HepG2 (cell line): ENCODE results near the gene ATP11A. TPM values are rescaled to one million over a fixed set of nuclear protein-coding genes. Genes with fewer than 3 reads are reported as not detected.

Source experiments
- ATAC-seq: fragments of 200-7000 bp; cut with Tn5 transposase; 3 replicates; pipeline ENCODE4 v1.9.1; 2020; ENCODE audit warnings: mild to moderate bottlenecking, moderate library complexity
- BruUV-seq: library from RNA; stranded (reverse); fragments of 400-500 nt; replicated peaks from 2 replicates; lab custom pipeline; 2021; lab: Mats Ljungman, UMichigan
- CTCF ChIA-PET: fragments of 300-600 bp; formaldehyde crosslinking; extraction: SDS; loops from one replicate; lab custom pipeline; 2021; ENCODE audit warnings: low total read pairs, inconsistent platforms, low intra/inter-chr PET ratio; lab: Yijun Ruan, JAX
- POLR2A ChIA-PET: fragments of 350-600 bp; sonication (Branson Sonifier 250); formaldehyde crosslinking; loops from one replicate; lab custom pipeline; 2020; ENCODE audit warnings: antibody characterized with exemption, inconsistent platforms; lab: Yijun Ruan, JAX
- DNase-seq: peaks from one replicate; pipeline ENCODE4 v3.0.0-alpha.2; 2015; ENCODE audit warnings: low spot score
- FAIRE-seq: peaks from 3 replicates; lab custom pipeline; 2011; peaks lifted over from hg19 to GRCh38; lab: Jason Lieb, UNC
- H2AFZ ChIP-seq: one replicate; pipeline ENCODE4 v1.6.1; 2011; ENCODE audit warnings: low read length, inconsistent platforms
- H3K27ac ChIP-seq: fragments of 300-600 bp; 3 replicates; pipeline ENCODE4 v1.8.0; 2011; ENCODE audit warnings: mixed run types, mild to moderate bottlenecking, mixed read lengths, low read length, inconsistent platforms; ENCODE audit not compliant: insufficient read depth; ENCODE audit errors: extremely low read length
- H3K27me3 ChIP-seq, 2 experiments: fragments of 200-600 bp in 1 of 2; 2 replicates in 1 of 2; 3 replicates in 1 of 2; pipeline versions ENCODE4 v1.6.0 to v1.8.0; 2011; ENCODE audit warnings: low read length in 2 of 2, mild to moderate bottlenecking in 2 of 2, moderate library complexity in 2 of 2, inconsistent platforms in 1 of 2; ENCODE audit not compliant: insufficient read depth in 2 of 2, control insufficient read depth in 1 of 2
- H3K36me3 ChIP-seq, 2 experiments: fragments of 200-600 bp in 1 of 2; replicated peaks in 1 of 2; 2 replicates in 1 of 2; 3 replicates in 1 of 2; pipeline versions ENCODE4 v1.5.1 to v1.8.0; 2011; ENCODE audit warnings: low read length in 2 of 2, inconsistent platforms in 1 of 2; ENCODE audit not compliant: insufficient read depth in 2 of 2, control insufficient read depth in 1 of 2
- H3K4me1 ChIP-seq: 2 replicates; pipeline ENCODE4 v1.5.1; 2012; ENCODE audit warnings: low read length, inconsistent platforms; ENCODE audit not compliant: insufficient read depth
- H3K4me2 ChIP-seq: 2 replicates; pipeline ENCODE4 v1.6.0; 2011; ENCODE audit warnings: low read depth, low read length, inconsistent platforms
- H3K4me3 ChIP-seq, 3 experiments: fragments of 200-600 bp in 1 of 3; sonication (generic), shearing (Covaris generic) in 1 of 3; replicated peaks in 1 of 3; 2 replicates each; pipeline ENCODE4 v1.5.1; 2011 to 2016; ENCODE audit warnings: low read length in 3 of 3, inconsistent platforms in 2 of 3, low read depth in 2 of 3, mild to moderate bottlenecking in 2 of 3, control low read depth in 1 of 3, mixed read lengths in 1 of 3; ENCODE audit not compliant: insufficient read depth in 1 of 3
- H3K79me2 ChIP-seq: one replicate; pipeline ENCODE4 v1.6.1; 2011; ENCODE audit warnings: low read length, inconsistent platforms; ENCODE audit not compliant: insufficient read depth
- H3K9ac ChIP-seq: 2 replicates; pipeline ENCODE4 v1.6.0; 2011; ENCODE audit warnings: mild to moderate bottlenecking, low read depth, low read length, inconsistent platforms; ENCODE audit not compliant: insufficient read depth
- H3K9me3 ChIP-seq: 2 replicates; pipeline ENCODE4 v1.5.1; 2012; ENCODE audit warnings: mild to moderate bottlenecking, low read length
- H4K20me1 ChIP-seq: 2 replicates; pipeline ENCODE4 v1.6.0; 2011; ENCODE audit warnings: inconsistent platforms, mild to moderate bottlenecking, low read length, moderate library complexity; ENCODE audit not compliant: insufficient read depth
- CHD2 ChIP-seq: IDR thresholded peaks from 2 replicates; pipeline ENCODE4 v1.6.1; 2011; ENCODE audit warnings: low read depth, low read length, improper control_type of control experiment
- ETV5 ChIP-seq: IDR thresholded peaks from 2 replicates; pipeline ENCODE4 v1.6.1; 2018; ENCODE audit warnings: missing biosample characterization, missing genetic modification reagents, inconsistent platforms, borderline replicate concordance
- HMGA1 ChIP-seq: sonication (generic); formaldehyde crosslinking; conservative IDR thresholded peaks from 2 replicates; pipeline ENCODE4 v1.4.0; 2020; ENCODE audit warnings: missing genetic modification reagents
- HNRNPK ChIP-seq: fragments of 200-400 bp; formaldehyde crosslinking; IDR thresholded peaks from 2 replicates; pipeline ENCODE4 v1.6.1; 2018; ENCODE audit warnings: low read length, low read depth, moderate library complexity, mild to moderate bottlenecking; ENCODE audit not compliant: poor library complexity, severe bottlenecking
- HOXA9 ChIP-seq: sonication (generic); formaldehyde crosslinking; IDR thresholded peaks from 2 replicates; pipeline ENCODE4 v1.8.1; 2022; ENCODE audit warnings: missing genetic modification reagents, mild to moderate bottlenecking, moderate library complexity, borderline replicate concordance
- MBD4 ChIP-seq: IDR thresholded peaks from 2 replicates; pipeline ENCODE4 v1.6.1; 2012; ENCODE audit warnings: low read length, inconsistent platforms, borderline replicate concordance
- MED8 ChIP-seq: sonication (generic); formaldehyde crosslinking; IDR thresholded peaks from 2 replicates; pipeline ENCODE4 v1.8.1; 2023; ENCODE audit warnings: mild to moderate bottlenecking, missing genetic modification reagents; ENCODE audit not compliant: insufficient replicate concordance
- SOX13 ChIP-seq, 3 experiments: fragments of 450-650 bp in 1 of 3; sonication (generic) in 1 of 3; formaldehyde crosslinking in 1 of 3; IDR thresholded peaks in 2 of 3; conservative IDR thresholded peaks in 1 of 3; 2 replicates each; pipeline versions ENCODE4 v1.5.0 to v1.6.1; 2016 to 2020; ENCODE audit warnings: antibody characterized with exemption in 1 of 3, mild to moderate bottlenecking in 1 of 3, missing compliant biosample characterization in 1 of 3, missing genetic modification reagents in 1 of 3, moderate library complexity in 1 of 3
- ZC3H13 ChIP-seq: sonication (generic); formaldehyde crosslinking; IDR thresholded peaks from 2 replicates; pipeline ENCODE4 v1.8.1; 2023; ENCODE audit warnings: mild to moderate bottlenecking, missing genetic modification reagents, moderate library complexity
- ZMYM2 ChIP-seq: sonication (generic); formaldehyde crosslinking; IDR thresholded peaks from 2 replicates; pipeline ENCODE4 v1.8.0; 2022; ENCODE audit warnings: mild to moderate bottlenecking, missing genetic modification reagents
- ZNF446 ChIP-seq: sonication (generic); formaldehyde crosslinking; IDR thresholded peaks from 2 replicates; pipeline ENCODE4 v1.5.0; 2020; ENCODE audit warnings: mild to moderate bottlenecking, missing genetic modification reagents
- ZNF720 ChIP-seq: sonication (generic); formaldehyde crosslinking; IDR thresholded peaks from 2 replicates; pipeline ENCODE4 v1.4.0; 2020; ENCODE audit warnings: missing genetic modification reagents
- ZNF775 ChIP-seq: sonication (generic); formaldehyde crosslinking; IDR thresholded peaks from 2 replicates; pipeline ENCODE4 v1.4.0; 2020; ENCODE audit warnings: missing genetic modification reagents, mild to moderate bottlenecking, moderate library complexity, borderline replicate concordance
- ZSCAN29 ChIP-seq: sonication (generic); formaldehyde crosslinking; conservative IDR thresholded peaks from 2 replicates; pipeline ENCODE4 v1.4.0; 2020; ENCODE audit warnings: mild to moderate bottlenecking, missing genetic modification reagents
- WGBS: methylation state at CpG from one replicate; pipeline ENCODE4 v1.1.6; 2017; ENCODE audit warnings: low lambda C conversion rate; 5-methylcytosine and 5-hydroxymethylcytosine counted together
- in situ Hi-C: cut with HindIII; loops from 2 replicates; pipeline ENCODE4 v1.10.0; 2017; ENCODE audit warnings: low pct_unique_long_range_greater_than_20kb; ENCODE audit not compliant: extremely low pct_ligation_motif_present
- intact Hi-C: fragments of 100-400 bp; cut with micrococcal nuclease; formaldehyde crosslinking; loops from one replicate; pipeline ENCODE4 v1.10.0; 2022; ENCODE audit not compliant: unreplicated experiment
- polyA plus RNA-seq, 8 experiments: library from polyadenylated mRNA; depleted of rRNA in 3 of 8; stranded (reverse) in 7 of 8; unstranded in 1 of 8; fragments of >200 nt; fragmentation: Illumina TruSeq in 4 of 8; extraction: Trizol in 4 of 8; gene quantifications; 2 replicates each; pipeline versions ENCODE4 v1.2.1 to v1.2.3, GENCODE V29; 2011 to 2016; ENCODE audit warnings: low read depth in 4 of 8, missing spikeins in 1 of 8, mixed read lengths in 1 of 8; ENCODE audit not compliant: insufficient read depth in 1 of 8
- total RNA-seq, 5 experiments: library from RNA; depleted of rRNA; stranded (reverse); fragments of >200 nt; fragmentation: Illumina TruSeq; extraction: Trizol; gene quantifications; 2 replicates each; pipeline ENCODE4 v1.2.3, GENCODE V29; 2016; ENCODE audit warnings: low read depth in 1 of 5
- TF ChIP-seq, protein P1 (sequence below): sonication (generic); formaldehyde crosslinking; IDR thresholded peaks from 2 replicates; pipeline ENCODE4 v1.5.0; 2020; ENCODE audit warnings: mild to moderate bottlenecking, missing genetic modification reagents

Gene ATP11A
- total and polyA plus RNA-seq, 2 of the 13 experiments (the other 11 are each of a cell fraction or from before 2014, with no cell fraction given): 18.4 to 20.1 TPM

GRCh38 chr13:112704308-112705145, 14.7 kb downstream of the ATP11A start:
- Histone ChIP-seq H3K27me3 (no peaks in the 10 kb centered on the region), H3K4me3 (no peak overlapping the region), H3K36me3 (peaks cover 12 to 25% of the 10 kb centered on the region in 2 experiments), H3K9ac (no peak overlapping the region), H3K79me2 (peaks cover 97% of the 10 kb centered on the region), H3K4me2 (no peak overlapping the region), H3K4me1 (peaks cover 26% of the 10 kb centered on the region), H2AFZ (no peak overlapping the region), H4K20me1 (peaks cover 78% of the 10 kb centered on the region), H3K9me3 (no peaks in the 10 kb centered on the region), H3K27ac (no peak overlapping the region)
- no TSS peak for BruUV-seq
- ATAC-seq (no peak), DNase-seq (no peak), FAIRE-seq (no peak)
- intact Hi-C loops (no loop called here), in situ Hi-C loops (no loop called here)
- POLR2A ChIA-PET: no interaction called here
- CTCF ChIA-PET: no interaction called here
- 86% methylated on average over 10 of the region's 17 CpGs for WGBS
- TF ChIP-seq HNRNPK (no peak), ZC3H13 (CRISPR knock-in tag) (no peak), ZNF775 (CRISPR knock-in tag) (no peak), HMGA1 (no peak), CHD2 (no peak), SOX13 (IDR thresholded peaks at IDR 0.05) (no peak), SOX13 (CRISPR knock-in tag; conservative IDR thresholded peaks at IDR 0.05 in 1 of 2, IDR thresholded peaks at IDR 0.05 in 1 of 2) (no peak), ZNF446 (CRISPR knock-in tag) (no peak), ETV5 (CRISPR knock-in tag) (no peak), MED8 (no peak), HOXA9 (CRISPR knock-in tag) (no peak), MBD4 (no peak), ZMYM2 (CRISPR knock-in tag) (no peak), ZSCAN29 (no peak), ZNF720 (CRISPR knock-in tag) (no peak)
- TF ChIP-seq, protein P1, sequence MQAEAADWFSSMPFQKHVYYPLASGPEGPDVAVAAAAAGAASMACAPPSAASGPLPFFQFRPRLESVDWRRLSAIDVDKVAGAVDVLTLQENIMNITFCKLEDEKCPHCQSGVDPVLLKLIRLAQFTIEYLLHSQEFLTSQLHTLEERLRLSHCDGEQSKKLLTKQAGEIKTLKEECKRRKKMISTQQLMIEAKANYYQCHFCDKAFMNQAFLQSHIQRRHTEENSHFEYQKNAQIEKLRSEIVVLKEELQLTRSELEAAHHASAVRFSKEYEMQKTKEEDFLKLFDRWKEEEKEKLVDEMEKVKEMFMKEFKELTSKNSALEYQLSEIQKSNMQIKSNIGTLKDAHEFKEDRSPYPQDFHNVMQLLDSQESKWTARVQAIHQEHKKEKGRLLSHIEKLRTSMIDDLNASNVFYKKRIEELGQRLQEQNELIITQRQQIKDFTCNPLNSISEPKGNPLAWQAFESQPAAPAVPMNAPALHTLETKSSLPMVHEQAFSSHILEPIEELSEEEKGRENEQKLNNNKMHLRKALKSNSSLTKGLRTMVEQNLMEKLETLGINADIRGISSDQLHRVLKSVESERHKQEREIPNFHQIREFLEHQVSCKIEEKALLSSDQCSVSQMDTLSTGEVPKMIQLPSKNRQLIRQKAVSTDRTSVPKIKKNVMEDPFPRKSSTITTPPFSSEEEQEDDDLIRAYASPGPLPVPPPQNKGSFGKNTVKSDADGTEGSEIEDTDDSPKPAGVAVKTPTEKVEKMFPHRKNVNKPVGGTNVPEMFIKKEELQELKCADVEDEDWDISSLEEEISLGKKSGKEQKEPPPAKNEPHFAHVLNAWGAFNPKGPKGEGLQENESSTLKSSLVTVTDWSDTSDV: no peak
